Adrenal gland (tissue), 12 donors: ENCODE results near the gene TPK1. TPM values are rescaled to one million over a fixed set of nuclear protein-coding genes. Genes with fewer than 3 reads are reported as not detected.

Source experiments
- DNase-seq, 7 donors: peaks; one replicate each; pipeline ENCODE4 v3.0.0-alpha.2; 2019 to 2020
- H3K27ac ChIP-seq, 5 donors: fragments of 200-600 bp; sonication (generic) in 4 of 5; 1 replicate in 3 of 5; 2 replicates in 2 of 5; pipeline versions ENCODE4 v1.5.1 to v1.8.0; 2016 to 2020; ENCODE audit warnings: mild to moderate bottlenecking in 1 of 5
- H3K27me3 ChIP-seq: fragments of 200-600 bp; 2 replicates; pipeline ENCODE4 v1.8.0; 2021
- H3K36me3 ChIP-seq, 2 donors: fragments of 200-600 bp; replicated peaks in 1 of 2; 1 replicate in 1 of 2; 2 replicates in 1 of 2; pipeline versions ENCODE4 v1.5.1 to v1.8.0; 2018 to 2022
- H3K4me1 ChIP-seq, 2 donors: fragments of 200-600 bp; replicated peaks in 1 of 2; 1 replicate in 1 of 2; 2 replicates in 1 of 2; pipeline versions ENCODE4 v1.5.1 to v1.8.0; 2018 to 2021
- H3K4me3 ChIP-seq, 4 donors: fragments of 200-600 bp; sonication (generic) in 3 of 4; one replicate each; pipeline ENCODE4 v1.5.1; 2016 to 2018
- H3K9me3 ChIP-seq, 3 donors: fragments of 200-600 bp; sonication (generic) in 1 of 3; replicated peaks in 1 of 3; 1 replicate in 2 of 3; 2 replicates in 1 of 3; pipeline versions ENCODE4 v1.5.1 to v1.8.0; 2016 to 2021
- POLR2A ChIP-seq, 2 donors: fragments of 450-650 bp; IDR thresholded peaks; one replicate each; pipeline ENCODE4 v1.6.1; 2017; ENCODE audit warnings: antibody characterized with exemption in 2 of 2, mild to moderate bottlenecking in 2 of 2, moderate library complexity in 1 of 2
- WGBS, 4 donors: extraction: QIAGEN DNeasy Blood & Tissue Kit in 2 of 4; methylation state at CpG; one replicate each; pipeline versions ENCODE4 v1.1.5 to v1.1.7; 2013 to 2017; 5-methylcytosine and 5-hydroxymethylcytosine counted together
- intact Hi-C, 2 donors: fragments of 100-400 bp; cut with DNase I; formaldehyde crosslinking; loops; one replicate each; pipeline versions ENCODE4 v1.14.1 to v1.15.0; 2022 to 2023
- polyA plus RNA-seq, 3 donors: library from polyadenylated mRNA; stranded (reverse); fragments of 200-250 nt in 2 of 3; fragments of 350-450 nt in 1 of 3; fragmentation: Illumina TruSeq in 1 of 3; extraction: RNeasy Lipid Tissue Mini Kit (QIAGEN cat#74804) in 1 of 3; gene quantifications; one replicate each; pipeline ENCODE4 v1.2.3, GENCODE V29; 2013 to 2014
- total RNA-seq, 9 donors: library from RNA; depleted of rRNA in 4 of 9; stranded (reverse); fragments of >200 nt in 4 of 9; fragments of 120-200 nt in 1 of 9; fragmentation: NEBNext Ultra II Directional in 1 of 9; extraction: Animal tissue kit (Norgen Biotek cat#: 25700) in 1 of 9; gene quantifications; one replicate each; pipeline versions ENCODE4 v1.1.0 to v1.2.4, GENCODE V29; 2013 to 2023
- TF ChIP-seq, protein P1 (sequence below), 6 experiments: fragments of 450-650 bp in 4 of 6; fragments of 200-600 bp in 2 of 6; sonication (generic) in 1 of 6; IDR thresholded peaks; 1 replicate in 5 of 6; 2 replicates in 1 of 6; pipeline versions ENCODE4 v1.5.1 to v1.8.0; 2016 to 2021; ENCODE audit warnings: antibody characterized with exemption in 6 of 6, mild to moderate bottlenecking in 2 of 6, moderate library complexity in 1 of 6
- donor health status: healthy with polysubstance abuse.
- donor health status: Bipolar disorder and iron deficiency.
- donor health status: DM: yes; HTN: yes; CAD: no.
- donor health status: DM: no; HTN: no; CAD: no.
- donor health status: DM: no; HTN: no; CAD: no.
- donor health status: DM: yes; HTN: yes; CAD: no.

The TPK1 gene
- total and polyA plus RNA-seq, 12 donors, result 3.7 to 10.6 (median 9.6) TPM

DNA sequence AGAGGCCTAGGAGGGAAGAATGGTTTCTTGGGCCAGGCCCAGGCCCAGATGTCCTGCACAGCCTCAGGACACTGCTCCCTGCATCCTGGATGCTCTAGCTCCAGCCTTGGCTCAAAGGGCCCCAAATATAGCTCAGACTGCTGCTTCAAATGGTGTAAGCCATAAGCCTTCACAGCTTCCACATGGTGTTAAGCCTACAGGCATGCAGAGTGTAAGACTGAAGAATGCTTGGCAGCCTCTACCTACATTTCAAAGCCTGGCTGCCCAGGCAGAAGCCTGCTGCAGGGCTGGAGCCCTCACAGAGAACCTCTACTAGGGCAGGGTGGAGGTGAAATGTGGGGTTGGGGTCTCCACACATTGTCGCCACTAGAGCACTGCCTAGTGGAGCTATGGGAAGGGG, 118.1 kb downstream of the TPK1 start:
- Histone ChIP-seq H3K9me3 (no peaks in the 10 kb centered on the region), H3K4me1 (no peaks in the 10 kb centered on the region), H3K27me3 (no peaks in the 10 kb centered on the region), H3K27ac (no peak overlapping the region), H3K4me3 (no peak overlapping the region), H3K36me3 (no peaks in the 10 kb centered on the region)
- intact Hi-C loops, result no loop called here
- WGBS, 4 donors, result 91 to 100% (median 100%) methylated on average over 1 of the region's 1 CpG
- DNase-seq, result no peak
- TF ChIP-seq POLR2A (IDR thresholded peaks at IDR 0.05), result no peak
- TF ChIP-seq, protein P1, sequence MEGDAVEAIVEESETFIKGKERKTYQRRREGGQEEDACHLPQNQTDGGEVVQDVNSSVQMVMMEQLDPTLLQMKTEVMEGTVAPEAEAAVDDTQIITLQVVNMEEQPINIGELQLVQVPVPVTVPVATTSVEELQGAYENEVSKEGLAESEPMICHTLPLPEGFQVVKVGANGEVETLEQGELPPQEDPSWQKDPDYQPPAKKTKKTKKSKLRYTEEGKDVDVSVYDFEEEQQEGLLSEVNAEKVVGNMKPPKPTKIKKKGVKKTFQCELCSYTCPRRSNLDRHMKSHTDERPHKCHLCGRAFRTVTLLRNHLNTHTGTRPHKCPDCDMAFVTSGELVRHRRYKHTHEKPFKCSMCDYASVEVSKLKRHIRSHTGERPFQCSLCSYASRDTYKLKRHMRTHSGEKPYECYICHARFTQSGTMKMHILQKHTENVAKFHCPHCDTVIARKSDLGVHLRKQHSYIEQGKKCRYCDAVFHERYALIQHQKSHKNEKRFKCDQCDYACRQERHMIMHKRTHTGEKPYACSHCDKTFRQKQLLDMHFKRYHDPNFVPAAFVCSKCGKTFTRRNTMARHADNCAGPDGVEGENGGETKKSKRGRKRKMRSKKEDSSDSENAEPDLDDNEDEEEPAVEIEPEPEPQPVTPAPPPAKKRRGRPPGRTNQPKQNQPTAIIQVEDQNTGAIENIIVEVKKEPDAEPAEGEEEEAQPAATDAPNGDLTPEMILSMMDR (IDR thresholded peaks at IDR 0.05), result no peak

DNA sequence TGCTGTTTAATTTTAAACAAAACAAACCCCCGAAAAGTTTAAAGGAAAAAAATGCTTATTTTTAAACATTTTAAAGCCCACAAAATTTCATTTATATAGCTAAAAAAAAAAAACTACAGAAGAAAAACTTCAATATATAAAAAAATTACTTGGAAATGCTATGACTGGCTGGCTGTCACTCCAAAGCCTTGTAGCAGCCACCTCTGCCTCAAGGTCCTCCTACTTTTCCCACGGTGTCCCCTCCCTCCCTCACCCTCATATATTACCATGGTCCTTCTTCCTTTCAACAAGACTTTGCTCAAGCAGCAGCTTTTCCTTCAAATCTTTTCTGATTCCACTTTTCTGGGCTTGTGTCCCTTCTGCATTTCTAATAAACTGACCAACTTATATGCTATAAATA, 122.0 kb downstream of the TPK1 start:
- Histone ChIP-seq H3K4me3 (no peak overlapping the region), H3K27me3 (no peaks in the 10 kb centered on the region), H3K9me3 (no peaks in the 10 kb centered on the region), H3K27ac (no peak overlapping the region), H3K36me3 (no peaks in the 10 kb centered on the region), H3K4me1 (no peaks in the 10 kb centered on the region)
- no peak for TF ChIP-seq POLR2A (IDR thresholded peaks at IDR 0.05)
- TF ChIP-seq, protein P1 (IDR thresholded peaks at IDR 0.05), result no peak
- intact Hi-C loops, result no loop called here
- no peak for DNase-seq
- 39 to 63% (median 55%) methylated on average over 2 of the region's 2 CpGs for WGBS, 4 donors

DNA sequence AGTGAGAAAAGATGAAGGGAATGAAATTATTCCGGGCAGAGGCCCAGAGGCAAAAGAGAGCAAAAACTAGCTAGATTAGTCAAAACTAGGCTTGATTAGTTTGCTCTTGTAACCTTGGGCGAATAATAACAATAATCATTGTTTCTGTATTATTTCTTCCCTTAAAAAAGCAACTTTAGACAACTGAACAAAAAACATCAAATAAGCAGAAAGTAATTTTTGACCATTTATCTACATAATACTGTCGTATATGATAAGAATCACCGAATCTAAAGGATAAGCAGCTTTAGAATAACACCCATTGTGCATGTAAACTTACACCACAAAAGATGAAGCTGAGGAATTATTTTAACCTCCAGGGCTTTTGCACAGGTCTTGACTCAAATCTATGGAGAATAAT, 125.1 kb downstream of the TPK1 start:
- Histone ChIP-seq H3K9me3 (no peaks in the 10 kb centered on the region), H3K27ac (no peak overlapping the region), H3K4me1 (no peaks in the 10 kb centered on the region), H3K4me3 (no peak overlapping the region), H3K27me3 (no peaks in the 10 kb centered on the region), H3K36me3 (no peaks in the 10 kb centered on the region)
- intact Hi-C loops, result no loop called here
- no peak for DNase-seq
- TF ChIP-seq, protein P1 (IDR thresholded peaks at IDR 0.05), result no peak
- TF ChIP-seq POLR2A (IDR thresholded peaks at IDR 0.05), result no peak
- 78 to 83% (median 83%) methylated on average over 4 of the region's 4 CpGs for WGBS, 4 donors

DNA sequence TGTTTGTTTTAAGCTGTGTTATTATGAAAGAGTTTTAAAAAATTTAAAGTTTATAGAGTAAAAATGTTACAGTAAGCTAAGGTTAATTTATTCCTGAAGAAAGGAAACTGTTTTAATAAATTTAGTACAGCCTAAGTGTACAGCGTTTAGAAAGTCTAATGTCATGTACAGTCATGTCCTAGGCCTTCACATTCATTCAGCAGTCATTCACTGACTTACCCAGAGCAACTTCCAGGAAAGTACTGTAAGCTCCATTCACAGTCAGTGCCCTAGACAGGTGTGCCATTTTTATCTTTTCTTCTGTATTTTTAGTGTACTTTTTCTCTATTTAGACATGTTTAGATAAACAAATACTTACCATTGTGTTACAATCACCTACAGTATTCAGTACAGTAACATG, 126.8 kb downstream of the TPK1 start:
- TF ChIP-seq, protein P1 (IDR thresholded peaks at IDR 0.05), result no peak
- no peak for TF ChIP-seq POLR2A (IDR thresholded peaks at IDR 0.05)
- Histone ChIP-seq H3K9me3 (no peaks in the 10 kb centered on the region), H3K27ac (no peak overlapping the region), H3K4me3 (no peak overlapping the region), H3K4me1 (no peaks in the 10 kb centered on the region), H3K27me3 (no peaks in the 10 kb centered on the region), H3K36me3 (no peaks in the 10 kb centered on the region)
- DNase-seq, result no peak
- intact Hi-C loops, result no loop called here
- WGBS, 4 donors, result 59 to 83% (median 69%) methylated on average over 1 of the region's 1 CpG
